Tibial nerve (tissue), 4 donors: Measurements from ENCODE around the gene ZNF8. TPM values are rescaled to one million over a fixed set of nuclear protein-coding genes. Genes with fewer than 3 reads are reported as not detected.
A peak's percentile ranks its signal among the peaks of the same experiment; 100 is the strongest.

Experiments
- DNase-seq, 2 donors: peaks; one replicate each; pipeline ENCODE4 v3.0.0-alpha.2; 2019; ENCODE audit warnings: low spot score in 2 of 2
- H3K27ac ChIP-seq, 4 donors: fragments of 200-600 bp; sonication (generic) in 3 of 4; one replicate each; pipeline ENCODE4 v1.5.1; 2017 to 2019; ENCODE audit warnings: mild to moderate bottlenecking in 1 of 4
- H3K27me3 ChIP-seq, 2 donors: fragments of 200-600 bp; sonication (generic) in 1 of 2; one replicate each; pipeline versions ENCODE4 v1.5.1 to v1.6.0; 2017 to 2019
- H3K36me3 ChIP-seq, 3 donors: fragments of 200-600 bp; sonication (generic); one replicate each; pipeline ENCODE4 v1.5.1; 2018 to 2019
- H3K4me1 ChIP-seq, 4 donors: fragments of 200-600 bp; sonication (generic) in 3 of 4; one replicate each; pipeline ENCODE4 v1.5.1; 2017 to 2019
- H3K4me3 ChIP-seq, 4 donors: fragments of 200-600 bp; sonication (generic) in 3 of 4; one replicate each; pipeline ENCODE4 v1.5.1; 2017 to 2019; ENCODE audit warnings: mild to moderate bottlenecking in 1 of 4, moderate library complexity in 1 of 4
- H3K9me3 ChIP-seq, 4 donors: fragments of 200-600 bp; sonication (generic) in 3 of 4; one replicate each; pipeline ENCODE4 v1.5.1; 2017 to 2019
- EP300 ChIP-seq, 2 donors: sonication (generic); formaldehyde crosslinking; IDR thresholded peaks; one replicate each; pipeline ENCODE4 v1.6.1; 2017; ENCODE audit warnings: antibody characterized with exemption in 2 of 2, mild to moderate bottlenecking in 1 of 2
- POLR2A ChIP-seq, 2 donors: fragments of 450-650 bp; IDR thresholded peaks; one replicate each; pipeline ENCODE4 v1.6.1; 2017; ENCODE audit warnings: antibody characterized with exemption in 2 of 2, mild to moderate bottlenecking in 2 of 2, moderate library complexity in 2 of 2
- WGBS, 2 donors: methylation state at CpG; one replicate each; pipeline ENCODE4 v1.1.5; 2018; 5-methylcytosine and 5-hydroxymethylcytosine counted together
- total RNA-seq, 4 donors: library from RNA; depleted of rRNA; stranded (reverse); fragments of >200 nt; gene quantifications; one replicate each; pipeline ENCODE4 v1.1.0, GENCODE V29; 2016
- TF ChIP-seq, protein P1 (sequence below), 5 experiments: fragments of 200-600 bp in 3 of 5; fragments of 450-650 bp in 2 of 5; sonication (generic) in 3 of 5; IDR thresholded peaks; one replicate each; pipeline ENCODE4 v1.5.1; 2016 to 2019; ENCODE audit warnings: antibody characterized with exemption in 5 of 5, mild to moderate bottlenecking in 3 of 5, moderate library complexity in 2 of 5

ZNF8 gene
- total RNA-seq = 10 to 100 TPM in 1 of 4 donors, 1 to 10 TPM in 3; 8.0 to 11.2 (median 8.6) TPM

DNA sequence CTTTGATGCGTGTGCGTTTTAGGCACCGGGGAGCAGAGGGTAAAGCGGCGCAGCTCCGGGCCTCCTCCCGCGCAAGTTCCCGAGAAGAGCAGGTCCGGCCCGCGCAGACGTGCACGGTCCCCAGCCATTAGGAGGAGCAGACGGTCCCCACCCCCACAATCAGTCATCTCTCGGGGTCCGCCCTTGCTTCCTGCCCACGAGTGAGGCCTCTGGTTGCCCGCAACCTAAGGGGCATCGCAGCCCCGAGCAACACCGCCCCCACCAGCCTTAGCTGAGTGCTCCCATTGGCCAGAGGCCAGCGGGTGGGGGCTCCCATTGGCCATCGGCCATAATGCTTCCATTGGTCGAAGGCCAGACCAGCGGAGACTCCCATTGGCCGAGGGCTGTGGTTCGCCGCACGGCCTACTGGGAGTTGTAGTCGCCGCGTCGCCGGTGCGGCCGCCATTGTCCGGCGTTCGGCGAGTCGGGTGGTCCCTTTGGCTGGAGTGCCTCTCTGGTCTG lies at the start of gene ZNF8:
Gene ZNF8 (plus strand): TSS at position 415 of the 501 bp plus-strand sequence. CDS start 127 bp downstream, outside the sequence.
- TF ChIP-seq EP300 (IDR thresholded peaks at IDR 0.05) (peak; percentile 89 to 94), POLR2A (IDR thresholded peaks at IDR 0.05) (peak; percentile 43 to 46)
- TF ChIP-seq, protein P1, sequence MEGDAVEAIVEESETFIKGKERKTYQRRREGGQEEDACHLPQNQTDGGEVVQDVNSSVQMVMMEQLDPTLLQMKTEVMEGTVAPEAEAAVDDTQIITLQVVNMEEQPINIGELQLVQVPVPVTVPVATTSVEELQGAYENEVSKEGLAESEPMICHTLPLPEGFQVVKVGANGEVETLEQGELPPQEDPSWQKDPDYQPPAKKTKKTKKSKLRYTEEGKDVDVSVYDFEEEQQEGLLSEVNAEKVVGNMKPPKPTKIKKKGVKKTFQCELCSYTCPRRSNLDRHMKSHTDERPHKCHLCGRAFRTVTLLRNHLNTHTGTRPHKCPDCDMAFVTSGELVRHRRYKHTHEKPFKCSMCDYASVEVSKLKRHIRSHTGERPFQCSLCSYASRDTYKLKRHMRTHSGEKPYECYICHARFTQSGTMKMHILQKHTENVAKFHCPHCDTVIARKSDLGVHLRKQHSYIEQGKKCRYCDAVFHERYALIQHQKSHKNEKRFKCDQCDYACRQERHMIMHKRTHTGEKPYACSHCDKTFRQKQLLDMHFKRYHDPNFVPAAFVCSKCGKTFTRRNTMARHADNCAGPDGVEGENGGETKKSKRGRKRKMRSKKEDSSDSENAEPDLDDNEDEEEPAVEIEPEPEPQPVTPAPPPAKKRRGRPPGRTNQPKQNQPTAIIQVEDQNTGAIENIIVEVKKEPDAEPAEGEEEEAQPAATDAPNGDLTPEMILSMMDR (IDR thresholded peaks at IDR 0.05) = peak in 3 of 5 experiments; percentile 7 to 38 (median 16)
- Histone ChIP-seq H3K27me3 (no peaks in the 10 kb centered on the region), H3K4me3 (peak within 1 kb of the TSS; percentile 83 to 97 (median 90)), H3K9me3 (peaks cover 0 to 73% (median 8%) of the 10 kb centered on the region in 4 donors), H3K36me3 (peaks cover 0 to 68% (median 0%) of the 10 kb centered on the region in 3 donors), H3K4me1 (peaks cover 0 to 21% (median 5%) of the 10 kb centered on the region in 4 donors), H3K27ac (peak within 1 kb of the TSS; percentile 78 to 93 (median 86))
- DNase-seq = peak; percentile 89 to 96
- 1% methylated on average over 16 to 41 of the region's 42 CpGs for WGBS, 2 donors

DNA sequence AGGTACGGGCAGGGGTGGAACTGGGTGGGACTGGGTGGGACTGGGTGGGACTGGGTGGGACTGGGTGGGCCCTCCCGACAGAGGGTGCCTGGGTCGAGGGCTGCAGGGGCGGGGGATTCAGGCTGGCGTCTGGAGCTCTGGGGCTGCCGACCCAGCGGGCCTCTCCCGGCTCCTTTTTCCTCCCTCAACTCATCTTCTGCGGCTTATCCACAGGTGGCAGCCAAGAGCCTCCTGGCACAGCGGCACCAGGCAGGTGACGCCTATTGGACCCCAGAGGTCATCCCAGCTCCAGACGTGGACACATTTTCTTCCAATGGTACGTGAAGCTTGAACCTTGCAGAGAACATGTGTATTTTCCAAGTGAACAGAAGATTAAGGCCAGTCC lies 49.5 kb upstream of the ZNF8 start:
- peak overlapping the region in 1 of 4 donors; percentile 75 for H3K27ac ChIP-seq
- no peak for TF ChIP-seq POLR2A (IDR thresholded peaks at IDR 0.05)
- peaks cover 0 to 13% (median 4%) of the 10 kb centered on the region in 4 donors for H3K4me1 ChIP-seq
- H3K27me3 ChIP-seq = no peaks in the 10 kb centered on the region
- H3K9me3 ChIP-seq = peaks cover 0 to 97% (median 15%) of the 10 kb centered on the region in 4 donors
- 15 to 17% methylated on average over 9 to 12 of the region's 13 CpGs for WGBS, 2 donors
- peak overlapping the region; percentile 62 to 81 (median 67) for H3K4me3 ChIP-seq
- peaks cover 0 to 53% (median 8%) of the 10 kb centered on the region in 3 donors for H3K36me3 ChIP-seq
- DNase-seq = no peak

DNA sequence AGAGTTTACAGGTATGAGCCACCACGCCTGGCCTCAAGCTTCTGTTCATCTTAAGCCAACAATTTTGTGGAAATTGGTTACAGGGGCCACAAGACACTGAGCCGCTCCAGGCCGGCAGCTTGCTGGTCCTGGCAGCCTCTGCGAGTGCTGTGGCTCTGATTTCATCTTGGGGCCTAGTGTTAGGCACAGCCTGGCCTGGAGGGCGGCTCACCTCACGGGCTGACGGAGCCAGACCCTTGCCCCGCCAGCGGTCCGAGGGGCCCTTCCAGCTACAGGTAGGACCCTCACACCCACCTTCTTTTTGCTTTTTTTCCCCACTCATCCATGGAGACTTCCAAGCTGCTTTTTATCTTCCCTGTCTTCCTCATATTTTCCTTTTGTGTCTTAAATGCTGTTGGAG lies 41.4 kb upstream of the ZNF8 start:
- 98 to 99% methylated on average over 10 of the region's 10 CpGs for WGBS, 2 donors

DNA sequence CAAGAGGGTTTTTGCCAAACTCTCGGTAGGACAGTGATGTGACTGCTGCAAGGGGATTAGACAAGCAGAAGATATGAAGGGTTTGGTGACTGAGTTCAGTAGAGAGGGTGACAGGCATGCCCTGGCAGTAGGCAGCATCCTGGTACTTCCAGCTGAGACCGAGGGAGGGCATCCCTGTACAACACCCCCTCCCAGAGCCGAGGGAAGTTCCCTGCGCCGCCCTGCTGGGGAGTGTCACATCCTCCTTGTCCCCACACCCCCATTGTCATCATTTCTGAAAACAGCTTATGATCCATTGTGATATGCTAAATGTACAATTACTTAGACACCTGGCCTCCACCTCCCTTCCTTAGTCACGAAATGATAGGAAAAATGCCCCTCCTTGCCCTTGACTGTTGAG lies 35.4 kb upstream of the ZNF8 start:
- H3K4me1 ChIP-seq = no peaks in the 10 kb centered on the region
- H3K27ac ChIP-seq = no peak overlapping the region
- DNase-seq = no peak
- peaks cover 6 to 100% (median 50%) of the 10 kb centered on the region in 4 donors for H3K9me3 ChIP-seq
- H3K4me3 ChIP-seq = no peak overlapping the region
- H3K36me3 ChIP-seq = peaks cover 10 to 100% (median 69%) of the 10 kb centered on the region in 3 donors
- 94 to 99% methylated on average over 6 of the region's 6 CpGs for WGBS, 2 donors
- H3K27me3 ChIP-seq = no peaks in the 10 kb centered on the region
- TF ChIP-seq POLR2A (IDR thresholded peaks at IDR 0.05) (no peak), EP300 (IDR thresholded peaks at IDR 0.05) (no peak)
- TF ChIP-seq, protein P1 (IDR thresholded peaks at IDR 0.05) = no peak

More for the DNA sequence above, 41.4 kb upstream of the ZNF8 start:
- Histone ChIP-seq H3K36me3 (peaks cover 3 to 98% (median 27%) of the 10 kb centered on the region in 3 donors), H3K27me3 (no peaks in the 10 kb centered on the region), H3K9me3 (peaks cover 5 to 99% (median 41%) of the 10 kb centered on the region in 4 donors), H3K27ac (no peak overlapping the region), H3K4me1 (no peaks in the 10 kb centered on the region), H3K4me3 (no peak overlapping the region)
- TF ChIP-seq EP300 (IDR thresholded peaks at IDR 0.05) (no peak), POLR2A (IDR thresholded peaks at IDR 0.05) (no peak)
- TF ChIP-seq, protein P1 (IDR thresholded peaks at IDR 0.05) = no peak
- no peak for DNase-seq

DNA sequence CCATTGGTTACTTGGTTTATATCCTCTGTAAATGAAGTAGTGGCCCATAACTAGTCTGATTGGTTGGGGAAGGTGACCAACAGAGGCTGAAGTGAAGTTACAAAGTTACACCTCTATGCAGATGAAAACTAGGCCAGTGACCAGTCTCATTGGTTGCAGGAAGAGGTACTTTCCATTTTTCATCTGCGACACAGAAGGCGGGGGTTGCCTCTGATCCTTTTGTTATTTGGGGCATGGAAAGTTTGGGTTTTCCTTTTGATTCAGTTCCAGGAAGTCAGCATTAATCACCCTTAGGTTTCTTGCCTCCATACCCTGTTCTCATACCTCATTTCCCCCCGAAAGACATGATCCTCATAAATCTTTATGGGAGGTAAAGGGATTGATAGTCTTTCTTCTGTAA lies 29.9 kb upstream of the ZNF8 start:
- 97 to 98% methylated on average over 3 of the region's 3 CpGs for WGBS, 2 donors
- H3K27ac ChIP-seq = no peak overlapping the region
- no peaks in the 10 kb centered on the region for H3K27me3 ChIP-seq
- H3K4me3 ChIP-seq = no peak overlapping the region
- TF ChIP-seq EP300 (IDR thresholded peaks at IDR 0.05) = no peak
- TF ChIP-seq, protein P1 (IDR thresholded peaks at IDR 0.05) = no peak
- TF ChIP-seq POLR2A (IDR thresholded peaks at IDR 0.05) = no peak
- H3K4me1 ChIP-seq = no peaks in the 10 kb centered on the region
- H3K36me3 ChIP-seq = peaks cover 10 to 100% (median 74%) of the 10 kb centered on the region in 3 donors
- DNase-seq = no peak
- H3K9me3 ChIP-seq = peaks cover 8 to 100% (median 59%) of the 10 kb centered on the region in 4 donors
